CD4-positive, alpha-beta T cell treated with Interferon alpha-2 for 1 hour (primary cell): Measurements from ENCODE around the gene RPL13.

ENCODE experiments used
- DNase-seq, 2 donors: peaks; one replicate each; pipeline ENCODE4 v3.0.0-alpha.2; 2020 to 2022

RPL13 gene

DNA sequence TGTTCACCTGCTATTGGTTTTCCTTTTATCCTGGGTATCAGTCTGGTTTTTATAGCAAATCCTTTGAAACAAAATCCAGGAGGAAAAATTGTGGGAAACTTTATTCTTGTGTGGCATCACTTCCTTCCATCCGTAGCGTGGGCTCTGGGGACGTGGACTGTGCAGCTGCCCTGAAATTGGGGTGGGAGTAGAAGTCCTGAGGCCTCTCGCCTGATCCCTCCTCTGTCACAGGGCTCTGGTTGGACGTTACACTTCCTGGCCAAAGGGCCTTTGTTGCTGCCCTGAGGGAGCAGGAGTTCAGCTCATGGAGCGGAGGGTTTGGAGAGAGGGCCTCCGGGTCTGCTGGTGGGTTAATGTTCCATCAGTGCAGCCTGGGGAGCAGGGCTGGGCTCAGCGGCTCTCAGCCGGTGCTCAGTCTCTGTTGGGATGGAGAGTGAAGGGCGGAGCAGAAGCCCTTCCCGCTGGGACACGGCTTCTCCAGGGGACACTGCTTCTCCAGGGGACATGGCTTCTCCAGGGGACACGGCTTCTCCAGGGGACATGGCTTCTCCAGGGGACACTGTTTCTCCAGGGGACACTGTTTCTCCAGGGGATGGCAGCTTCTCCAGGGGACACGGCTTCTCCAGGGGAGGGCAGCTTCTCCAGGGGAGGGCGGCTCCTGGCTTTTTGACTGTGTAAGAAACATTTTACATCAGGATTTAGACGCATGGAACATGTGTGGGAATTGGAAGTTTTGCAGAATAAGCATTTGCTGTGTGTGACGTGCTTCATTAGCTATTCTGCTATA lies 15.2 kb upstream of the RPL13 start:
- DNase-seq: no peak

DNA sequence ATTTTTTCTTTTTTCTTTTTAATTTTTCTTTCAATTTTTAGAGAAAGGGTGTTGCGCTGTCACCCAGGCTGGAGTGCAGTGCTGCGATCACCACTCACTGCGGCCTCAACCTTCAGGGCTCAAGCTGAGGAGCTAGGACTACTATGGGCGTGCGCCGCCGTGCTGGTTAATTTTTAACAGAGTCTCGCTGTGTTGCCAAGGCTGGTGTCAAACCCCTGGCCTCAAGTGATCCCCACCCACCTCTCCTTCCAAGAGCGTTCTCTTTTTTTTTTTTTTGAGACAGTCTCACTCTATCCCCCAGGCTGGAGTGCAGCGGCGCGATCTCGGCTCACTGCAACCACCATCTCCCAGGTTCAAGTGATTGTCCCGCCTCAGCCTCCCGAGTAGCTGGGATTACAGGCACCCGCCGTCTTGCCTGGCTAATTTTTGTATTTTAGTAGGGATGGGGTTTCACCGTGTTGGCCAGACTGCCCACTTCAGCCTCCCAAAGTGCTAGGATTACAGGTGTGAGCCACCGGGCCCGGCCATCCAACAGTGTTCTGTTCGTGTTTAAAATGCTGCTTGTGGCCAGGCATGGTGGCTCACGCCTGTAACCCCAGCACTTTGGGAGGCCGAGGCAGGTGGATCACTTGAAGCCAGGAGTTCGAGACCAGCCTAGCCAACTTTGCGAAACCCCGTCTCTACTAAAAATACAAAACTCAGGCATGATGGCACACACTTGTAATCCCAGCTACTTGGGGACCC lies 14.5 kb upstream of the RPL13 start:
- no peak for DNase-seq

DNA sequence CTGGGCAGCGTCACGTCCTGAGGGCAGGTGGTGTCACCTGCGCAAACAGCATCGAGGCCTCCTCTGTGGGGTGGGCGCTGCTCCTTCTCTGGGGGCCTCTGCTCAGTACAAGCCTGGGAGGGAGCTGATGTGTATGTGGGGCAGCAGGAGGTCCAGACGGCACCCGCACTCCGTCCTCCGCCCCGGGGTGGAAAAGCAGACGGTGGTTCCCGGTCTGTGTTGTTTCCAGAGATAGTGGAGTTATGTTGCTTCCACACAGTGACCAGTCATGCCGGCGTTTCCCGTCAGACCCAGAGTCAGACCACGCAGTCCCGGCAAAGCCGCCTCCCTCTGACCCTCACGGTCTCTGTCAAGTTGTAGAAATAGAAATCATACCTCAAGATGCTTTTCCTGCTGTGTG lies 13.7 kb upstream of the RPL13 start:
- DNase-seq: no peak

DNA sequence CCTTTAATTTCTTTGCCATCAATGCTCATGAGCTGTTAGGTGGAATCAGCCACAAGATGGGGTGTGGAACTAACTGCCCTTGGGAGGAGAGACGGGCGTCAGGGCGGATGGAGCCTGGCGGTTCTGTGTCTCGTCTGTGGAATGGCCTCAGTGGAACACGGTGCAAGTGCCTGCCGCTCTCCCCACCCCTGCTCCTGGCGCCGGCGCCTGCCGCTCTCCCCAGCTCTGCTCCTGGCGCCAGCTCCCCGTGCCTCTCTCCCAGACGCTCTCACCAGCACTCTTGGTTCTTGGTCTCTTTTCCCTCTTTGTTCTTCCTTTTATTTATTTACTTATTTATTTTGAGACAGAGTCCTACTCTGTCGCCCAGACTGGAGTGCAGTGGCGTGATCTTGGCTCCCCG lies 13.2 kb upstream of the RPL13 start:
- no peak for DNase-seq

DNA sequence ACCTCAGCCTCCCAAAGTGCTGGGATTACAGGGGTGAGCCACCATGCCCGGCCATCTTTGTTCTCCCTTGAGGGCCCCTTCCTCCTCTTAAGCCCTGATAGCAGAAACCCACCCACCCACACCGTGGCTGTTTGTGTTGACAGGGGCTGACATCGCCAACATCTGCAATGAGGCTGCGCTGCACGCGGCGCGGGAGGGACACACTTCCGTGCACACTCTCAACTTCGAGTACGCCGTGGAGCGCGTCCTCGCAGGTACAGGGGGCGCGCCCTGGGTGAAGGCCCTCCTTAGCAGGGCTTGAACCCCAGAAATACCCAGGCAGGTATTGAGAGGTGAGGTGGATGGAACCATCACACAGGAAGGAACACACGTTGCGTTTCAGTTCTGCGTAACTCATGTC lies 12.6 kb upstream of the RPL13 start:
- no peak for DNase-seq

DNA sequence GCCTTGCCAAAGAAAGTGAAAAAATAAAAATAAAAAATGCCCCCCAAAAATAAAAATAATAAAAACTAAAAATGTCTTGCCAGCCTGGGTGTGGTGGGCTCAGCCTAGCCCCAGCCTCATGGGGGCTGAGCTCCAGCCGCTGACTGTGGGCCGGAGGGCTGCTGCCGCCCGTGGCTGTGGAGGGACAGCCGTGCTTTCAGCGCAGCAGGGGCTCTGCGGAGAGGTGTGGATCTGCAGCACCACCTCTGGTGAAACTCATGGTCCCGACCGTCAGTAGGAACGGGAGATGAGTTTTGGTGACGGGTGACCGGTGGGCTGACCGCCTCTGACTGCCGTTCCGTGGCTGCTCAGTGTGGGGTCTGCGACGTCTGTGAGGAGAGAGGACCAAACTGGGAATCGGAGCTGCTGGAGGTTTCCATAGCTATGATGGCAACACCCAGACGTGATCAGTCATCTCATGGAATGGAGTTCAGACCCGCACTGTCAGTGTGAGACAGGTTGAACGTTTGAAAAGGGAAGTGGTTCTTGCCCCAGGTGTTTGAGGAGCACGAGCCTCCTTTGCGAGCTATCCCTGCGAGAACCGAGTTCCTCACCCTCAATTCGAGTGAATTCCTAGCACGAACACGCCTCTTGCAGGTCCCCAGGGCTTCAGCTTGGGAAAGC lies 12.0 kb upstream of the RPL13 start:
- DNase-seq: no peak

DNA sequence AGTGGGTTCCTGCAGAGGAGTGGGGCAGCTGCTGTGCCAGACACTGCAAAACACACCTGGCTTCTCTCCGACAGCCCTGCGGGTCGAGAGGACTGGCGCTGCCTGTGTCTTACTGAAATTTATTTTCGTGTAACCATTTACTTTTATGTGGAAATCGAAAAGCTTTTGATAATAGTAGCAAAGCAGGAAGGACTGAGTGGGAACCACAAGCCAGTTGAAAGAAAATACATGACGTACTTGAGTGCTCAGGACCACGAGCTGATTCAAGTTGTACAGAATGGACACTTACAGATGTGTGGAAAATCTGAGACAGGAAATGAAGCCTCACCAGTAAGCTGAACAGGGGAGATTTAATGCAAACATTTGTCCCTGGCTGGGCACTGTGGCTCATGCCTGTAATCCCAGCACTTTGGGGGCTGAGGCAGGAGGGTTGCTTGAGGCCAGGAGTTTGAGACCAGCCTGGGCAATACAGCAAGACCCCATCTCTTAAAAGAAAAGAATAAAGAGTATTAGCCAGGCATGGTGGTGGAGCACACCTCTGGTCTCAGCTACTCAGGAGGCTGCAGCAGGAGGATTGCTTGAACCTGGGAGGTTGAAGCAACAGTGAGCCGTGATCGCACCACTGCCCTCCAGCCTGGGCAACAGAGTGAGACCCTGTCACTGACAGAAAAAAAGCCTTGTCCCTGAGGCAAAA lies 11.3 kb upstream of the RPL13 start:
- DNase-seq: peak in 1 of 2 donors; percentile 35

DNA sequence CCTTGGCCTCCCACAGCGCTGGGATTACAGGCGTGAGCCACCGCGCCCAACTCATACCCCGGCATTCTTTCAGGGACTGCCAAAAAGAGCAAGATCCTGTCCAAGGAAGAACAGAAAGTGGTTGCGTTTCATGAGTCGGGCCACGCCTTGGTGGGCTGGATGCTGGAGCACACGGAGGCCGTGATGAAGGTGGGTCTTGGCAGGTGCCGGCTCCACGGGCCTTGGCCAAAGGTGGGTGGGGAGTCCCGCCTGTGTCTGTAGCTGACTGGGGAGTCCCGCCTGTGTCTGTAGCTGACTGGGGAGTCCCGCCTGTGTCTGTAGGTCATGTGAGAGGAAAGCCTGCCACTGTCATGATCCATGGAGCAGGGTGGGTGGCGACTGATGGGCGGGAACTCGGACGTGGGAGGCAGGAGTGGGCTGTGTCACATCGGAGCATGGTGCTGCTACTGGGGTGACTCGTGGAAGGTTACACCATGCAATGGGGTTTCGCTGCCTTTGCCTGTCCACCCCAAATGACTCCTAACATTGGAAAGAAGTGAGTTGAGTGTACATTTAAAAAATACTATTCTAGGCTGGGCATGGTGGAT lies 10.0 kb upstream of the RPL13 start:
- no peak for DNase-seq

DNA sequence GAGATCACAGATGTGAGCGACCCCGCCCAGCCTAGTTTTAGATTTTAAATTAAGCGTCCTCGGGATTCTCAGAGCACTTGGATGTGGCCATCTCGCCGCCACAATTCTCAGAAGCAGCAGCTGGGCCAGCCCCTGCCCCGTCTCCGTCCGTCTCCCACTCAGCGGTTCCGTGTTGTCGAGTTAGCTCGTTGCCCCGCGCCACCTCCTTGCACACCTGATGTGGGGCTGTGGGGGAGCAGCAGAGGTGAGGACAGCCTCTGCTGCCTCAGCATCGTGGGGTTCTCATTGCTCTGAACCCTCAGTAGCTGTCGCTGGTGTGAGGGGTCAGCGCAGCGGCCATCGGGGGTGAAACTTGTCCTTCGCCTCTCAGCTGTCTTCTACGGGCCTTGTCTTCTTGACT lies 8.2 kb upstream of the RPL13 start:
- DNase-seq: no peak

DNA sequence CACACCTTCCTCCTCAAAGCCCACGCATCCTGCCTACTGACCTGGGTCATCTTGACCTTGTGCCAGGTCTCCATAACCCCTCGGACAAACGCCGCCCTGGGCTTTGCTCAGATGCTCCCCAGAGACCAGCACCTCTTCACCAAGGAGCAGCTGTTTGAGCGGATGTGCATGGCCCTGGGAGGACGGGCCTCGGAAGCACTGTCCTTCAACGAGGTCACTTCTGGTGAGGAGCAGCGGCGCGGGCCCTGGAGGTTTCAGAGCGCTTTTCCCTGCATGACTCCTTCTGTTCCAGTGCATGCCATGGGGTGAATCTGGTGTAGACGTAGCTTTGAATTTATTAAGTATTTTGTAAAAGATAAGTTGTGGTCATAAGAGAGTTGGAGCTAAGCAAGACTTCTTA lies 7.6 kb upstream of the RPL13 start:
- DNase-seq: no peak

DNA sequence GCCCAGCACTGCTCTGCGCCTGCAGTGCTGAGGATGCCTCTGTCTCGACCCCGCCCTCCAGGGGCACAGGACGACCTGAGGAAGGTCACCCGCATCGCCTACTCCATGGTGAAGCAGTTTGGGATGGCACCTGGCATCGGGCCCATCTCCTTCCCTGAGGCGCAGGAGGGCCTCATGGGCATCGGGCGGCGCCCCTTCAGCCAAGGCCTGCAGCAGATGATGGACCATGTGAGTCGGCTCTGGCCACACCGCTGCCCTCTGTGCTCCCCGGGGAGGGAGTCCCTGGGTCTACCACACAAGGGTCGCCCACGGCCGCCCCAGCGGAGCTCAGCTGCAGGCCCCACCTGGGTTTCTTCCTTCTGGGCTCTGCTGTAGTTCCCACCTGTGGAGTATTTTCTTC lies 6.7 kb upstream of the RPL13 start:
- DNase-seq: no peak

DNA sequence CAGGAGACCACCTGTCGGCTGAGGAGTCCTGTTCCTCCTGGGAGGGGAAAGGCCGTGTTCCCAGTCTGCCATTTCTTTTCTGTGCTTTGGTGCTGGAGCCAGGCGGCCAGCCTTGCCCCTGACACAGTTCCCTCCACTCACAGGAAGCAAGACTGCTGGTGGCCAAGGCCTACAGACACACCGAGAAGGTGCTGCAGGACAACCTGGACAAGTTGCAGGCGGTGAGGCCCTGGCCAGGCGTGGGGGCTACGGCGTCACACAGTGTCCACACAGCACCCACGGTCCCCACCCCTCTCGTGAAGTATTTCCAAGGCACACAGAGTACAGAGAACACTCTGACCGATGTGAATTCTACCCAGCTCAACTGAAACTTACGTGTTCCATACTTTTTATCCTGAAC lies 6.1 kb upstream of the RPL13 start:
- DNase-seq: no peak

DNA sequence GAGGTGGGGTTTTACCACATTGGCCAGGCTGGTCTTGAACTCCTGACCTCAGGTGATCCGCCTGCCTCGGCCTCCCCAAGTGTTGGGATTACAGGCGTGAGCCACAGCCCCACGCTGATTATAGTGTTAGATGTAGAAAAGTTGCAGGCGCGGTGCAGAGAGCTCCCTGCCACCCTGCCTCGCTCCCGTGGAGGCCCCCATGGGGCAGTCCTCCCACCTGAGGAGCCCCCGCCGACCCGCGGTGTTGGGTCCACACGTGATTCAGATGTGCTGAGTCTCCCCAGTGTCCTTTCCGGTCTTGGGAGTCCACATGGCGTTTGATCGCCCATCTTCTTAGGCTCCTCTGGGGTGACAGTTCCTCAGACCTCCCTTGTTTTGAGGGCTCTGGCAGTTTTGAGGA lies 5.2 kb upstream of the RPL13 start:
- no peak for DNase-seq

DNA sequence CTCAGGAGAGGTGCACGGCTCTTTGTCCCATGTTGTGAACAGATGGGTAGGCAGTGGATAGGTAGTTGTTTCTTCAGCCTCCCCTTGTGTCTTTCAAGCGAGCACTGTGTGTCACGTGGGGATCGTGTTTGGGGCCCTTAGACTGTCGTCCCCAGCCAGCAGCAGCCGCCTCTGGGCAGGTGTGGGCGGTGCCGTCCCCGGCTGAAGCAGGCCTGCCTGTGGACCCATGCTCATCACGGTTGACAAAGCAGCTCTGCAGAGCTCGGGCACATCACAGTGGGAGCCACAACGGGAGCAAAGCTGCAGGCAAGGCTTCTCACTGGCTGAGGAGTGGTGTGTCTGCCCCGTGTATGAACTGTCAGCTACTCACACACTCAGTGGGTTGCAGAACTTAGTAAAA lies 4.7 kb upstream of the RPL13 start:
- no peak for DNase-seq

DNA sequence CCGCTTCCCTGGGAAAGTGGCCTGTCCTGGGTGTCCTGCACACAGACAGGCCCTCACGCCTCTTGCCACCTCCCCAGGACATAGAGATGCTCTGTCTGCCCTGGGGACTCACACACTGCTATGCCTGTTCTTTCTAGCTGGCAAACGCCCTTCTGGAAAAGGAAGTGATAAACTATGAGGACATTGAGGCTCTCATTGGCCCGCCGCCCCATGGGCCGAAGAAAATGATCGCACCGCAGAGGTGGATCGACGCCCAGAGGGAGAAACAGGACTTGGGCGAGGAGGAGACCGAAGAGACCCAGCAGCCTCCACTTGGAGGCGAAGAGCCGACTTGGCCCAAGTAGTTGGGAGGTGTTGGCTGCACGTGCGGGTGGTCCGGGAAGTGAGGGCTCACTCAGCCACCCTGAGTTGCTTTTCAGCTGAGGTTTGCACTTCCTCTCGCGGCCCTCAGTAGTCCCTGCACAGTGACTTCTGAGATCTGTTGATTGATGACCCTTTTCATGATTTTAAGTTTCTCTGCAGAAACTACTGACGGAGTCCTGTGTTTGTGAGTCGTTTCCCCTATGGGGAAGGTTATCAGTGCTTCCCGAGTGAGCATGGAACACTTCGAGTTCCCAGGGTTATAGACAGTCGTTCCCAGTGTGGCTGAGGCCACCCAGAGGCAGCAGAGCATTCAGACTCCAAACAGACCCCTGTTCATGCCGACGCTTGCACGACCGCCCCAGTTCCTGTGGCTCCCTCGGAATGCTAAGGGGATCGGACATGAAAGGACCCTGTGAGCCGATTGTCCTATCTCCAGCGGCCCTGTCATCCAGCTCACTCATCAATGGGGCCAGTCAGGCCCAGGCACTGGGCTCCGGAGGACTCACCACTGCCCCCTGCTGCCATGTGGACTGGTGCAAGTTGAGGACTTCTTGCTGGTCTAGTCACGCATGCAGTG lies 3.5 kb upstream of the RPL13 start:
- peak; percentile 74 to 83 for DNase-seq

DNA sequence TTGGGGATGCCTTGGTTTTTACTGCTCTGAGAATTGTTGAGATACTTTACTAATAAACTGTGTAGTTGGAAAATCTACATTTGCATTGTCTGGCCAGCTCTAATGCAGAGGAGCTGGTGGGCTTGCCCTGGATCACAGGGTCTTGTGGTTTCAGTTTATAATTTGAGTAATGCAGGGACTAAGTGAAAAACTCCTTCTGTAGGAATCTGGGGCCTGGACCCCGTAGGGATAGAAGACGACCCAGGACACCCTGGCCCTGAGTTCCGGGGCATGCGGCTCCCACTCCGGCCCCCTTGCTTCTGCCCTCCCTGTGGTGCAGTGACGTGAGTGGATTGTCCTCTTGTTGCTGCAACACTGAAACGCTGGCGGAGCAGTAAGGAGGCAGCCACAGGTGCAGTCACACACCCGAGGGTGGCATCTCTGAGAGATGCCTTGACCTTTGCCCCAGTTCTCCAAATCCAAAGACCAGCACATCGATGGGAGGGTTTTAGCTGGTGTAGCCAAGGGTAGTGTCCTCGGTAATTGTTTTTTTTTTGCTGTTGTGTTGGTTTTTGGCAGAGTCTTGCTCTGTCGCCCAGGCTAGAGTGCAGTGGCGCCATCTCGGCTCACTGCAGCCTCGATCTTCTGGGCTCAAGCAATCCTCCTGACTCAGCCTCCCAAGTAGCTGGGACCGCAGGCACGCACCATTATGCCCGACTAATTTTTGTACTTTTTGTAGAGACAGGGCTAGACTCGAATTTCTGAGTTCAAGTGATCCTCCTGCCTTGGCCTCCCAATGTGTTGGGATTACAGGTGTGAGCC lies 2.6 kb upstream of the RPL13 start:
- DNase-seq: no peak

DNA sequence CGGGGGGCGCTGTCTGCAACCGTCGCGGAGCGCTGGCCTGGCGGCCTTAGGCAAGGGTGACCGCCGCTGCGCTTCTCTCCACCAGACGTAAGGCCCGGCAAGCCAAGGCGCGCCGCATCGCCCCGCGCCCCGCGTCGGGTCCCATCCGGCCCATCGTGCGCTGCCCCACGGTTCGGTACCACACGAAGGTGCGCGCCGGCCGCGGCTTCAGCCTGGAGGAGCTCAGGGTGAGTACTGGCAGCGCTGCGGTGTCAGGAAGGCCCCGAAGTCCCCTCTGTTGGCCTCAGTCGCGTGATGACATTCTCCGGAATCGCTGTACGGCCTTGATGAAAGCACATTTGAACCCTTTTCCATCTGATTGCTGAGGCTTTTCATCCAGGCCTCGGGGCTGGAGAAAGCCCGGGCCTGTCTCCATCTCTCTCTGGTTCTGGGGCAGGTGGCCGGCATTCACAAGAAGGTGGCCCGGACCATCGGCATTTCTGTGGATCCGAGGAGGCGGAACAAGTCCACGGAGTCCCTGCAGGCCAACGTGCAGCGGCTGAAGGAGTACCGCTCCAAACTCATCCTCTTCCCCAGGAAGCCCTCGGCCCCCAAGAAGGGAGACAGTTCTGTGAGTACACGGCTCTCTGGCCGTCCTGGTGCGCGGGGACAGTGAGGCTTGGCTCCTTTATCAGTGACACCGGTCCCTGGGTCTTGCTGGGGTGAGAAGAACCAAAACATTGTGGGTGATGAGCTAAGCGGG lies 831 bp downstream of the RPL13 start:
- no peak for DNase-seq

DNA sequence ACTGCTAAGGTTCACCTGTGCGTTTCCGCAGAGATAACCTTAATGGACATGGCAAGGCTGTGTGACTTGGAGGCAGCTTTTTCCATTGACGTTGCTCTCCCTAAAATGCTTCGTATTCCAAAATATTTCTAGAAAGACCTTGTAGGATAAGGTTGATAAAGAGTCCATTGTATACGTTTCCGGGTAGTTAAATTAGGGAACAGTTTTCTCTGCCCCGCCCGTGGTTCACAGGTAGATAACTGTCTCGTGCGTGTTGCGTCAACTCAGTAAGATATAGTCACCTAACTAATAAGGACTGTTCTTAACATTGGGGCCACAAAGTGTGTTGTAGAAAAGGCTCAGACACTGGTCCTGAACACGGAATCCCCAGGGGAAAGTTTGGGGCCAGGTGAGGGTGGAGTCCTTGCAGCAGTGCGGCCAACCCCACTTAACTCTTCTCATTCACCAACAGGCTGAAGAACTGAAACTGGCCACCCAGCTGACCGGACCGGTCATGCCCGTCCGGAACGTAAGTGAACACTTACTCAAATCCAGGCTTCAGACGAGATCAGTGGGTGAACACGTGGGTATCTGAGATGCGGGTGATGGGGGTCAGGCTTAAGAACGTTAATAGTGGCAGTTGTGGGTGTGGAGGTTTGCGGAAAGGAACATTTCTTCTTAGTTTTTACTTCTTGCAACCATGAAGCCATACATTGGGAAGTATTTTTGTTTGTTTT lies 1.6 kb downstream of the RPL13 start:
- no peak for DNase-seq

DNA sequence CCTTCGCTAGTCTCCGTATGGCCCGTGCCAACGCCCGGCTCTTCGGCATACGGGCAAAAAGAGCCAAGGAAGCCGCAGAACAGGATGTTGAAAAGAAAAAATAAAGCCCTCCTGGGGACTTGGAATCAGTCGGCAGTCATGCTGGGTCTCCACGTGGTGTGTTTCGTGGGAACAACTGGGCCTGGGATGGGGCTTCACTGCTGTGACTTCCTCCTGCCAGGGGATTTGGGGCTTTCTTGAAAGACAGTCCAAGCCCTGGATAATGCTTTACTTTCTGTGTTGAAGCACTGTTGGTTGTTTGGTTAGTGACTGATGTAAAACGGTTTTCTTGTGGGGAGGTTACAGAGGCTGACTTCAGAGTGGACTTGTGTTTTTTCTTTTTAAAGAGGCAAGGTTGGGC lies 2.5 kb downstream of the RPL13 start:
- DNase-seq: no peak
